Mesothelial cell of epicardium (in vitro differentiated cells): ENCODE measurements around the gene CCL26. TPM values are rescaled to one million over a fixed set of nuclear protein-coding genes. Genes with fewer than 3 reads are reported as not detected.
"Not testable (repeated sequence)": the region's sequence is repeated elsewhere in the genome, so short reads cannot be mapped to it uniquely, and the experiment has no call there.

Experiments used
- DNase-seq, 2 experiments: peaks; one replicate each; pipeline ENCODE4 v3.0.0; 2021; ENCODE audit warnings: low spot score in 2 of 2; ENCODE audit not compliant: unreplicated experiment in 2 of 2
- H3K27ac Mint-ChIP-seq: 2 replicates; pipeline ENCODE4 v1.8.0; 2021; ENCODE audit warnings: mixed read lengths
- H3K27me3 Mint-ChIP-seq: 2 replicates; pipeline ENCODE4 v1.8.0; 2021; ENCODE audit warnings: low read depth, mixed read lengths
- H3K36me3 Mint-ChIP-seq: 2 replicates; pipeline ENCODE4 v1.8.0; 2021; ENCODE audit warnings: mixed read lengths
- H3K4me1 Mint-ChIP-seq: 2 replicates; pipeline ENCODE4 v1.8.0; 2021; ENCODE audit warnings: mixed read lengths
- H3K4me3 Mint-ChIP-seq: 2 replicates; pipeline ENCODE4 v1.8.0; 2021; ENCODE audit warnings: mild to moderate bottlenecking, moderate library complexity, mixed read lengths
- H3K9me3 Mint-ChIP-seq: 2 replicates; pipeline ENCODE4 v1.8.0; 2021; ENCODE audit warnings: mixed read lengths
- total RNA-seq: library from RNA; stranded (reverse); gene quantifications from 3 replicates; pipeline ENCODE4 v1.2.1, GENCODE V29; 2021
- TF ChIP-seq, protein P1 (sequence below): fragments of 200-600 bp; sonication (generic); IDR thresholded peaks from one replicate; pipeline ENCODE4 v1.5.0; 2021; ENCODE audit warnings: antibody characterized with exemption; ENCODE audit not compliant: unreplicated experiment

The CCL26 gene
- total RNA-seq, 1 donor from 2014 or later, result not detected

DNA sequence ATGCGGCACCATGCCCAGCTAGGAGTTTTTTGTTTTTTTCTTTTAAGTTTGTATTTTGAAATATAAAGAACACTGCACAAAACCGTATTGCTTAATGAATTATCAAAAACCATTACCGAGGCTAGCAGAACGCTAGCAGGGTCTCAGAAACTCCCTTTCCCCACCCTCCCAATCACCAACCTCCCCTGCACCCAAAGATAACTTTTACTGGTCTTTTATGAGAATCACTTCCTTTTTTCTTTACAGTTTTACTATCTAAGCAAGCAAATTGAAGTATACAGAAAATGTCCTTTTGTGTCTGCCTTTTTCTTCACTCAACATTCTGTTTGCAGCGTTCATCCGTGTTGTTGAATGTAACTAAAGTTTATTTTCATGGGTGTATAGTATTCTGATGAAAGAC, 46.7 kb downstream of the CCL26 start:
- no peak overlapping the region for H3K4me3 Mint-ChIP-seq
- H3K36me3 Mint-ChIP-seq, result no peaks in the 10 kb centered on the region
- peaks cover 10% of the 10 kb centered on the region for H3K4me1 Mint-ChIP-seq
- no peaks in the 10 kb centered on the region for H3K27me3 Mint-ChIP-seq
- TF ChIP-seq, protein P1, sequence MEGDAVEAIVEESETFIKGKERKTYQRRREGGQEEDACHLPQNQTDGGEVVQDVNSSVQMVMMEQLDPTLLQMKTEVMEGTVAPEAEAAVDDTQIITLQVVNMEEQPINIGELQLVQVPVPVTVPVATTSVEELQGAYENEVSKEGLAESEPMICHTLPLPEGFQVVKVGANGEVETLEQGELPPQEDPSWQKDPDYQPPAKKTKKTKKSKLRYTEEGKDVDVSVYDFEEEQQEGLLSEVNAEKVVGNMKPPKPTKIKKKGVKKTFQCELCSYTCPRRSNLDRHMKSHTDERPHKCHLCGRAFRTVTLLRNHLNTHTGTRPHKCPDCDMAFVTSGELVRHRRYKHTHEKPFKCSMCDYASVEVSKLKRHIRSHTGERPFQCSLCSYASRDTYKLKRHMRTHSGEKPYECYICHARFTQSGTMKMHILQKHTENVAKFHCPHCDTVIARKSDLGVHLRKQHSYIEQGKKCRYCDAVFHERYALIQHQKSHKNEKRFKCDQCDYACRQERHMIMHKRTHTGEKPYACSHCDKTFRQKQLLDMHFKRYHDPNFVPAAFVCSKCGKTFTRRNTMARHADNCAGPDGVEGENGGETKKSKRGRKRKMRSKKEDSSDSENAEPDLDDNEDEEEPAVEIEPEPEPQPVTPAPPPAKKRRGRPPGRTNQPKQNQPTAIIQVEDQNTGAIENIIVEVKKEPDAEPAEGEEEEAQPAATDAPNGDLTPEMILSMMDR, result no peak
- H3K27ac Mint-ChIP-seq, result no peak overlapping the region
- no peaks in the 10 kb centered on the region for H3K9me3 Mint-ChIP-seq
- no peak for DNase-seq

DNA sequence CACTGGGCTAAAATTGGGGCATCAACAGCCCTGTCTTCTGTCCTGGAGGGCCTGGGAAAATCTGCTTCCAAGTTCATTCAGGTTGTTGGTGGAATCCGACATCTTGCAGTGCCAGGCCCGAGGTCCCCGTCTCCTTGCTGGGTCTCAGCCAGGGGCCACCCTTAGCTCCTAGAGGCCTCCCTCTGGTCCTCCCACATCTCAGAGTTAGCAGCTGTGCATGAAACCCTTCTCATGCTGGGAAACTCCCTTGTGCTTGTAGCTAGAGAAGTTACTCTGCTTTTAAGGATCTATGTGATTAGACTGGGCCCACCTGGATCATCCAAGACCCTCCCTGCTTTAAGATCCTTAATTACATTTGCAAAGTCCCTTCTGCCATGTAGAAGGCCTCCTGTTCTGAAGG, 48.6 kb downstream of the CCL26 start:
- no peaks in the 10 kb centered on the region for H3K27me3 Mint-ChIP-seq
- H3K36me3 Mint-ChIP-seq, result no peaks in the 10 kb centered on the region
- TF ChIP-seq, protein P1, result no peak
- peaks cover 11% of the 10 kb centered on the region for H3K4me1 Mint-ChIP-seq
- no peak overlapping the region for H3K4me3 Mint-ChIP-seq
- DNase-seq, result no peak
- H3K9me3 Mint-ChIP-seq, result no peaks in the 10 kb centered on the region
- no peak overlapping the region for H3K27ac Mint-ChIP-seq

DNA sequence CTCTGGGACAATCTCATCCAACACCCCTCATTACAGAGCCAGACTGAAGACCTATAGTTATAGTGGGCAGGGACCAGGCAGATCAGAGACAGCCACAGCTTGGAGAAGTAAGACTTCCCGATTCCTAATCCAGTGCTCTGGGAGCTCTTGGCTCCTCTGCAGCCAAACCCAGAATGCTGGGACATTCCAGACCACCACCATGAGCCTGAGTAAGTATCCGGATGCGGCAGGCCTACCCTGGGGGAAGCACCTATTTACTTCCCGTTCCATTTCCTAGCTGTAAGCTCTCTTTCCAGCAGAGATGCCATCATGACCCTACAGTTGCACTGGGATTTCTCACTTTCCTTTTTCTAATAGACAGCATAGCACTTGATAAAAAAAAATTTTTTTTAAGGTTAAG, 49.6 kb downstream of the CCL26 start:
- H3K9me3 Mint-ChIP-seq, result no peaks in the 10 kb centered on the region
- no peaks in the 10 kb centered on the region for H3K36me3 Mint-ChIP-seq
- TF ChIP-seq, protein P1, result no peak
- peaks cover 8% of the 10 kb centered on the region for H3K4me1 Mint-ChIP-seq
- H3K27me3 Mint-ChIP-seq, result no peaks in the 10 kb centered on the region
- no peak overlapping the region for H3K4me3 Mint-ChIP-seq
- H3K27ac Mint-ChIP-seq, result peak overlapping the region; percentile 59
- no peak for DNase-seq

DNA sequence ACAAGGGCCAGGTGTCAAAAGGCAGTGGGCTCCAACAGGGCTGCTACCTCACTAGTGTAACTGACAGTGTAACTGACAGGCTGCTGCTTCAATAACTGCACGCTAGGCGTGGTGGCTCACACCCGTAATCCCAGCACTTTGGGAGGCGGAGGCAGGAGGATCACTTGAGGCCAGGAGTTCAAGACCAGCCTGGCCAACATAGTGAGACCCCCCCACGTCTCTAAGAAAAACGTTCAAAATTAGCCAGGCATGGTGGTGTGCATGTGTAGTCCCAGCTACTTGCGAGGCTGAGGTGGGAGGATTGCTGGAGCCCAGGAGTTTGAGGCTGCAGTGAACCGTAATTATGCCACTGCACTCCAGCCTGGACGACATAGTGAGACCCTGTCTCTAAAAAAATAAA, 50.1 kb downstream of the CCL26 start:
- H3K27me3 Mint-ChIP-seq, DNase-seq, H3K9me3 Mint-ChIP-seq, H3K4me3 Mint-ChIP-seq, H3K27ac Mint-ChIP-seq, H3K36me3 Mint-ChIP-seq: not testable (repeated sequence)
- H3K4me1 Mint-ChIP-seq, result peaks cover 12% of the 10 kb centered on the region

DNA sequence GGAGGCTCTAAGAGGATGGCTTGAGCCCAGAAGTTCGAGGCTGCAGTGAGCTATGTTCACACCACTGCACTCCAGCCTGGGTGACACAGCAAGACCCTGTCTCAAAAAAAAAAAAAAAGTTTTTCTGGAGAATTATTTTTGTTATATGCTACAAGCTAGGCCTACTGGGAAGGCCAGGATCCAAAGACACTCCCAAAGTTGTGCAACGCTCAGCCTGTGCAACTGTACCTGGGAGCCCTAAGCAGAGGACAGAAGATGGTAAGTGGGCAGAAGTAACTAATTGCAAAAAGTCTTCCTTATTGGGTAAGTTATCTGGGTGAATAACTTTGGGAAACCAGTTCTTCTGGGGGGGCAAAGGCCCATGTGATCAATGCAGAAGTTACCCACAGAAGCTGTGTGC, 50.6 kb downstream of the CCL26 start:
- Mint-ChIP-seq H3K4me1 (peaks cover 13% of the 10 kb centered on the region), H3K4me3 (no peak overlapping the region), H3K27me3 (no peaks in the 10 kb centered on the region), H3K36me3 (no peaks in the 10 kb centered on the region), H3K27ac (no peak overlapping the region), H3K9me3 (no peaks in the 10 kb centered on the region)
- no peak for DNase-seq
- TF ChIP-seq, protein P1, result no peak

DNA sequence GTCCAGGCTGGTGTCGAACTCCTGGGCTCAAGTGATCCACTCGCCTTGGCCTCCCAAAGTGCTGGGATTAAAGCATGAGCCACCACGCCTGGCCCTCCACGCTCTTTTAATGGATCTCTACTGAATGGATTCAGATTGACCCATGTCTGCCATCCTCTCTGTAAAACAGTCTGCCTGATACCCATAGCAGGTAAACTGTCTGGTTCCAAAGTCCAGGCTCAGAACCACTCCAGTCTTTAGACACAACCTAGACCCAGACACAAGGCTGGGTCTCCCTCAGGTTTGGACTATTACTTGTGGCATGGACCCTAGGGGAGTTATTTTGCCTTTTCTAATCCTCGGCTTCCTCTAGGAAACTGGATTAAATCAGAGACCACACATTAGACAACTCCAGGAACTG, 52.4 kb downstream of the CCL26 start:
- H3K36me3 Mint-ChIP-seq, result peaks cover 2% of the 10 kb centered on the region

More for the DNA sequence above, 52.4 kb downstream of the CCL26 start:
- Mint-ChIP-seq H3K9me3 (no peaks in the 10 kb centered on the region), H3K27ac (no peak overlapping the region), H3K27me3 (no peaks in the 10 kb centered on the region), H3K4me1 (peaks cover 13% of the 10 kb centered on the region), H3K4me3 (no peak overlapping the region)
- no peak for DNase-seq
- TF ChIP-seq, protein P1, result no peak

Other genes with a start within 250 kb of the CCL26 start
- gene HIP1, start 33.3 kb downstream of the CCL26 start, total RNA-seq, result 30.9 to 33.9 TPM (median 31.5 TPM) in 3 replicates
- not detected in 3 replicates for gene CCL24, start 41.6 kb upstream of the CCL26 start, total RNA-seq
- 52.5 to 54.7 TPM (median 53.7 TPM) in 3 replicates for gene RHBDD2, start 106.8 kb upstream of the CCL26 start, total RNA-seq
- 78.5 to 88.6 TPM (median 81.3 TPM) in 3 replicates for gene POR, start 142.9 kb upstream of the CCL26 start, total RNA-seq
- 13.8 to 21.2 TPM (median 17.8 TPM) in 3 replicates for gene TMEM120A, start 222.4 kb upstream of the CCL26 start, total RNA-seq